Dedifferentiated amniotic fluid mesenchymal stem cell (primary cell): Measurements from ENCODE around the gene LDB3.

Experiments
- DNase-seq: peaks from one replicate; pipeline ENCODE4 v3.0.0-alpha.2; 2016; ENCODE audit errors: extremely low spot score

LDB3 gene

GRCh38 chr10:86664341-86665217, 3.7 kb upstream of the LDB3 start:
- no peak for DNase-seq

- no peak for DNase-seq
Observed at GRCh38 chr10:86665218-86665607, 3.1 kb upstream of the LDB3 start.

GRCh38 chr10:86665868-86666267, 2.4 kb upstream of the LDB3 start:
- DNase-seq = no peak

- no peak for DNase-seq
Observed at GRCh38 chr10:86666538-86666937, 1.8 kb upstream of the LDB3 start.

- no peak for DNase-seq
Observed at GRCh38 chr10:86667421-86668181, 710 bp upstream of the LDB3 start.

- no peak for DNase-seq
Observed at GRCh38 chr10:86670290-86670811, 2.0 kb downstream of the LDB3 start.

- no peak for DNase-seq
Observed at GRCh38 chr10:86670876-86671275, 2.6 kb downstream of the LDB3 start.

GRCh38 chr10:86671419-86671818, 3.1 kb downstream of the LDB3 start:
- DNase-seq = no peak

- no peak for DNase-seq
Observed at GRCh38 chr10:86671985-86672710, 3.8 kb downstream of the LDB3 start.

- DNase-seq = no peak
Observed at GRCh38 chr10:86673216-86673826, 5.0 kb downstream of the LDB3 start.

- no peak for DNase-seq
Observed at GRCh38 chr10:86673827-86674581, 5.7 kb downstream of the LDB3 start.

GRCh38 chr10:86674912-86675311, 6.6 kb downstream of the LDB3 start:
- DNase-seq = no peak

GRCh38 chr10:86677374-86677773, 9.1 kb downstream of the LDB3 start:
- no peak for DNase-seq

GRCh38 chr10:86678999-86679792, 10.9 kb downstream of the LDB3 start:
- DNase-seq = no peak

- DNase-seq = no peak
Observed at GRCh38 chr10:86681047-86681446, 12.7 kb downstream of the LDB3 start.

GRCh38 chr10:86681722-86682386, 13.5 kb downstream of the LDB3 start:
- DNase-seq = no peak

GRCh38 chr10:86682675-86683074, 14.4 kb downstream of the LDB3 start:
- no peak for DNase-seq

- DNase-seq = no peak
Observed at GRCh38 chr10:86684331-86685097, 16.2 kb downstream of the LDB3 start.

- DNase-seq = no peak
Observed at GRCh38 chr10:86685416-86685815, 17.1 kb downstream of the LDB3 start.
